ENCODE data around the gene SCGB1C1. TPM values are rescaled to one million over a fixed set of nuclear protein-coding genes. Genes with fewer than 3 reads are reported as not detected.

Gene SCGB1C1
- total and polyA plus RNA-seq, 10 of the 15 experiments (the other 5 are each of a cell fraction or from before 2014, with no cell fraction given) = not detected

GRCh38 chr11:197741-198235, 4.9 kb downstream of the SCGB1C1 start (continued):
- TF ChIP-seq, protein P1, sequence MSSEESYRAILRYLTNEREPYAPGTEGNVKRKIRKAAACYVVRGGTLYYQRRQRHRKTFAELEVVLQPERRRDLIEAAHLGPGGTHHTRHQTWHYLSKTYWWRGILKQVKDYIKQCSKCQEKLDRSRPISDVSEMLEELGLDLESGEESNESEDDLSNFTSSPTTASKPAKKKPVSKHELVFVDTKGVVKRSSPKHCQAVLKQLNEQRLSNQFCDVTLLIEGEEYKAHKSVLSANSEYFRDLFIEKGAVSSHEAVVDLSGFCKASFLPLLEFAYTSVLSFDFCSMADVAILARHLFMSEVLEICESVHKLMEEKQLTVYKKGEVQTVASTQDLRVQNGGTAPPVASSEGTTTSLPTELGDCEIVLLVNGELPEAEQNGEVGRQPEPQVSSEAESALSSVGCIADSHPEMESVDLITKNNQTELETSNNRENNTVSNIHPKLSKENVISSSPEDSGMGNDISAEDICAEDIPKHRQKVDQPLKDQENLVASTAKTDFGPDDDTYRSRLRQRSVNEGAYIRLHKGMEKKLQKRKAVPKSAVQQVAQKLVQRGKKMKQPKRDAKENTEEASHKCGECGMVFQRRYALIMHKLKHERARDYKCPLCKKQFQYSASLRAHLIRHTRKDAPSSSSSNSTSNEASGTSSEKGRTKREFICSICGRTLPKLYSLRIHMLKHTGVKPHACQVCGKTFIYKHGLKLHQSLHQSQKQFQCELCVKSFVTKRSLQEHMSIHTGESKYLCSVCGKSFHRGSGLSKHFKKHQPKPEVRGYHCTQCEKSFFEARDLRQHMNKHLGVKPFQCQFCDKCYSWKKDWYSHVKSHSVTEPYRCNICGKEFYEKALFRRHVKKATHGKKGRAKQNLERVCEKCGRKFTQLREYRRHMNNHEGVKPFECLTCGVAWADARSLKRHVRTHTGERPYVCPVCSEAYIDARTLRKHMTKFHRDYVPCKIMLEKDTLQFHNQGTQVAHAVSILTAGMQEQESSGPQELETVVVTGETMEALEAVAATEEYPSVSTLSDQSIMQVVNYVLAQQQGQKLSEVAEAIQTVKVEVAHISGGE (CRISPR knock-in tag; IDR thresholded peaks at IDR 0.05) = no peak
- TF ChIP-seq, protein P2, sequence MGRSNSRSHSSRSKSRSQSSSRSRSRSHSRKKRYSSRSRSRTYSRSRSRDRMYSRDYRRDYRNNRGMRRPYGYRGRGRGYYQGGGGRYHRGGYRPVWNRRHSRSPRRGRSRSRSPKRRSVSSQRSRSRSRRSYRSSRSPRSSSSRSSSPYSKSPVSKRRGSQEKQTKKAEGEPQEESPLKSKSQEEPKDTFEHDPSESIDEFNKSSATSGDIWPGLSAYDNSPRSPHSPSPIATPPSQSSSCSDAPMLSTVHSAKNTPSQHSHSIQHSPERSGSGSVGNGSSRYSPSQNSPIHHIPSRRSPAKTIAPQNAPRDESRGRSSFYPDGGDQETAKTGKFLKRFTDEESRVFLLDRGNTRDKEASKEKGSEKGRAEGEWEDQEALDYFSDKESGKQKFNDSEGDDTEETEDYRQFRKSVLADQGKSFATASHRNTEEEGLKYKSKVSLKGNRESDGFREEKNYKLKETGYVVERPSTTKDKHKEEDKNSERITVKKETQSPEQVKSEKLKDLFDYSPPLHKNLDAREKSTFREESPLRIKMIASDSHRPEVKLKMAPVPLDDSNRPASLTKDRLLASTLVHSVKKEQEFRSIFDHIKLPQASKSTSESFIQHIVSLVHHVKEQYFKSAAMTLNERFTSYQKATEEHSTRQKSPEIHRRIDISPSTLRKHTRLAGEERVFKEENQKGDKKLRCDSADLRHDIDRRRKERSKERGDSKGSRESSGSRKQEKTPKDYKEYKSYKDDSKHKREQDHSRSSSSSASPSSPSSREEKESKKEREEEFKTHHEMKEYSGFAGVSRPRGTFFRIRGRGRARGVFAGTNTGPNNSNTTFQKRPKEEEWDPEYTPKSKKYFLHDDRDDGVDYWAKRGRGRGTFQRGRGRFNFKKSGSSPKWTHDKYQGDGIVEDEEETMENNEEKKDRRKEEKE (IDR thresholded peaks at IDR 0.05) = no peak
- no peak for TF ChIP-seq POLR2A (IDR thresholded peaks at IDR 0.05; ENCODE audit: low read depth, low read length)
- no peak for TF ChIP-seq SREBF1 (IDR thresholded peaks at IDR 0.05; ENCODE audit: low read length)
- no peak for TF ChIP-seq TCF3 (IDR thresholded peaks at IDR 0.05; ENCODE audit: borderline replicate concordance, insufficient read depth, low read depth, low read length)
- TF ChIP-seq MLLT1 (IDR thresholded peaks at IDR 0.05) = no peak
- no peak for TF ChIP-seq ETV6 (conservative IDR thresholded peaks at IDR 0.05 in 1 of 2, IDR thresholded peaks at IDR 0.05 in 1 of 2; ENCODE audit: borderline replicate concordance in 1 of 2, low read depth in 1 of 2)
